AG04450 (cell line): ENCODE results near the gene ARHGAP8. TPM values are rescaled to one million over a fixed set of nuclear protein-coding genes. Genes with fewer than 3 reads are reported as not detected.

ENCODE experiments used
- CTCF ChIA-PET: fragments of 300-600, 350-600 bp; formaldehyde crosslinking; extraction: SDS; loops from one replicate; lab custom pipeline; 2022; ENCODE audit warnings: antibody characterized with exemption, inconsistent platforms; lab: Charles Lee
- POLR2A ChIA-PET: fragments of 350-600 bp; formaldehyde crosslinking; extraction: SDS; loops from one replicate; lab custom pipeline; 2021; ENCODE audit warnings: antibody characterized with exemption, inconsistent platforms; lab: Yijun Ruan, JAX
- DNase-seq: peaks from one replicate; pipeline ENCODE4 v3.0.0-alpha.2; 2011; ENCODE audit warnings: low read depth, low spot score
- H3K27ac ChIP-seq: one replicate; pipeline ENCODE4 v1.5.1; 2012; ENCODE audit warnings: low read depth, low read length, control low read depth
- H3K27me3 ChIP-seq: one replicate; pipeline ENCODE4 v1.6.0; 2012; ENCODE audit warnings: low read length; ENCODE audit not compliant: control insufficient read depth, insufficient read depth
- H3K4me3 ChIP-seq: 2 replicates; pipeline ENCODE4 v1.5.1; 2011; ENCODE audit warnings: mild to moderate bottlenecking, low read depth, low read length, control low read depth
- H3K9me3 ChIP-seq: 2 replicates; pipeline ENCODE4 v1.5.1; 2012; ENCODE audit warnings: low read length; ENCODE audit not compliant: control insufficient read depth, insufficient read depth
- CTCF ChIP-seq: IDR thresholded peaks from 2 replicates; pipeline ENCODE4 v1.5.1; 2011; ENCODE audit warnings: low read depth, low read length, control low read depth, inconsistent platforms
- polyA plus RNA-seq: library from polyadenylated mRNA; depleted of rRNA; stranded (reverse); fragments of >200 nt; gene quantifications from 2 replicates; pipeline ENCODE4 v1.2.3, GENCODE V29; 2011

ARHGAP8 gene
- polyA plus RNA-seq, 1 experiment = 0.16 TPM

DNA sequence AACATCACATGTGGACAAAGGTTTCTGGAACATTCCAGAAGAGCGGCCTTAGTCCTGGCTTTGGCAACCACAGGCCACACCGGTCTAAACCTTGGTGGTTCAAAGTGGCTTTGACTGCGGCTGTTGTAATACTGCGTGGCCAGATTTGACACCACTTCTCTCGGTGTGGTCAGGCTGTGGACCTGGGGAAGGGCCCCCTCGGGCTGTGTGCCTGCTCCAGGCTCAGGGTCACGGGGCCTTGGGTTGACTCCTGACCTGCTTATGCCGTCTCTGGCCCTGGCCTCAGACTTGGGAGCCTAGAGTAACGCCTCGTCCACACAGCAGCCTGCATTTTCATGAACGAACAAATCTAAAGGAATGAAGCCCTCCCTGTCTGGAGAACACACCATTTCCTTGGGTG is 139.4 kb downstream of the ARHGAP8 start:
- no peak for DNase-seq
- Histone ChIP-seq H3K9me3 (no peaks in the 10 kb centered on the region; the same call in 1 of the 2 replicates), H3K27me3 (no peaks in the 10 kb centered on the region), H3K27ac (no peak overlapping the region), H3K4me3 (no peak overlapping the region)
- TF ChIP-seq CTCF = no peak
- CTCF ChIA-PET = no interaction called here
- POLR2A ChIA-PET = no interaction called here

DNA sequence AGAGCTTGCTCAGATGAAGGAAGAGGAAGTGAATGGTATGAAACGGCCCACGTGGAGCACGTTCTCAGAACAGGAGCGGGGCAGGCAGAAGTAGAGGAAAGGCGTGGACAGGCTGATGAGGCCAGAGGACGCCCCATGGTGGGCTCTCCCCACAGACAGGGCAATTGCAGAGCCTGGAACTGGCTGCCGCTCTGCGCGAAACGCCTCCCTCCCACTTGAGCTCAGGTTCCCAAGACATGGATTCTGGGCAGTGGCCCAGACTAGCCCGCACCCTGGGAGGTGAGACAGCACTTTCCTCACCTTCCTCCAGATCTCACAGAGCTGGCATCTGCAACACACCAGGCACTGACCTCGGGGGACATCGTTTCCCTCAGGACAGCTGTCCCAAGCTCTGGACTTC is 139.9 kb downstream of the ARHGAP8 start:
- CTCF ChIA-PET = no interaction called here

GRCh38 chr22:44892803-44893730 is 140.7 kb downstream of the ARHGAP8 start:
- Histone ChIP-seq H3K27ac (no peak overlapping the region), H3K4me3 (no peak overlapping the region), H3K27me3 (no peaks in the 10 kb centered on the region), H3K9me3 (no peaks in the 10 kb centered on the region; the same call in 1 of the 2 replicates)
- ChIA-PET POLR2A (no interaction called here), CTCF (no interaction called here)
- no peak for DNase-seq
- TF ChIP-seq CTCF = no peak

More for the DNA sequence above, 139.9 kb downstream of the ARHGAP8 start:
- no peak for DNase-seq
- no peak overlapping the region for H3K27ac ChIP-seq
- TF ChIP-seq CTCF = no peak
- no peaks in the 10 kb centered on the region for H3K27me3 ChIP-seq
- POLR2A ChIA-PET = no interaction called here
- H3K9me3 ChIP-seq = no peaks in the 10 kb centered on the region; the same call in 1 of the 2 replicates
- no peak overlapping the region for H3K4me3 ChIP-seq

DNA sequence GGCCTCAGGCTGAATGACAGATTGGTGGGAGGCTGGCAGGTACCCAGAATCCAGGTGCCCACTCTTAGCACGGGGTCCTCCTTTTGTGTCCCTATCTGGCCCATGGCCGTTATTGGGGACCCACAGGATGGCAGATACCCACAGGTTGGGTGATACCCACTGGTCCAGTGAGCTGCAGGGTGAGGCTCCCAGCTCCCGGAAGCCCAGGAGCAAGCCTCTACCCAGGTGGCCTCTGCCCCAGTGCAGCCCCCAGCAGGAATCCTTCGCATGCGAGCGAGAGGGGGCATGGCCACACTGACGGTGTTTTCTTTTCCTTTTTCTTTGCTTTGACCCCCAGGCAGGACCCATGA is 141.3 kb downstream of the ARHGAP8 start:
- CTCF ChIA-PET = no interaction called here

More for the DNA sequence above, 141.3 kb downstream of the ARHGAP8 start:
- Histone ChIP-seq H3K27me3 (no peaks in the 10 kb centered on the region), H3K27ac (no peak overlapping the region), H3K9me3 (no peaks in the 10 kb centered on the region; the same call in 1 of the 2 replicates), H3K4me3 (no peak overlapping the region)
- no peak for TF ChIP-seq CTCF
- no peak for DNase-seq
- POLR2A ChIA-PET = no interaction called here
